ENCODE measurements around the gene MTX3. TPM values are rescaled to one million over a fixed set of nuclear protein-coding genes. Genes with fewer than 3 reads are reported as not detected.

MTX3 gene, protein sequence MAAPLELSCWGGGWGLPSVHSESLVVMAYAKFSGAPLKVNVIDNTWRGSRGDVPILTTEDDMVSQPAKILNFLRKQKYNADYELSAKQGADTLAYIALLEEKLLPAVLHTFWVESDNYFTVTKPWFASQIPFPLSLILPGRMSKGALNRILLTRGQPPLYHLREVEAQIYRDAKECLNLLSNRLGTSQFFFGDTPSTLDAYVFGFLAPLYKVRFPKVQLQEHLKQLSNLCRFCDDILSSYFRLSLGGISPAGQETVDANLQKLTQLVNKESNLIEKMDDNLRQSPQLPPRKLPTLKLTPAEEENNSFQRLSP
- total RNA-seq (ENCODE audit: low replicate concordance) = 7.2 and 8.4 TPM in 2 replicates

GRCh38 chr5:79990598-79991507 lies at the start of gene MTX3:
Gene MTX3, minus strand, starts transcription at chr5:79991262. Its CDS starts 24 bp downstream, at chr5:79991238.

DNA sequence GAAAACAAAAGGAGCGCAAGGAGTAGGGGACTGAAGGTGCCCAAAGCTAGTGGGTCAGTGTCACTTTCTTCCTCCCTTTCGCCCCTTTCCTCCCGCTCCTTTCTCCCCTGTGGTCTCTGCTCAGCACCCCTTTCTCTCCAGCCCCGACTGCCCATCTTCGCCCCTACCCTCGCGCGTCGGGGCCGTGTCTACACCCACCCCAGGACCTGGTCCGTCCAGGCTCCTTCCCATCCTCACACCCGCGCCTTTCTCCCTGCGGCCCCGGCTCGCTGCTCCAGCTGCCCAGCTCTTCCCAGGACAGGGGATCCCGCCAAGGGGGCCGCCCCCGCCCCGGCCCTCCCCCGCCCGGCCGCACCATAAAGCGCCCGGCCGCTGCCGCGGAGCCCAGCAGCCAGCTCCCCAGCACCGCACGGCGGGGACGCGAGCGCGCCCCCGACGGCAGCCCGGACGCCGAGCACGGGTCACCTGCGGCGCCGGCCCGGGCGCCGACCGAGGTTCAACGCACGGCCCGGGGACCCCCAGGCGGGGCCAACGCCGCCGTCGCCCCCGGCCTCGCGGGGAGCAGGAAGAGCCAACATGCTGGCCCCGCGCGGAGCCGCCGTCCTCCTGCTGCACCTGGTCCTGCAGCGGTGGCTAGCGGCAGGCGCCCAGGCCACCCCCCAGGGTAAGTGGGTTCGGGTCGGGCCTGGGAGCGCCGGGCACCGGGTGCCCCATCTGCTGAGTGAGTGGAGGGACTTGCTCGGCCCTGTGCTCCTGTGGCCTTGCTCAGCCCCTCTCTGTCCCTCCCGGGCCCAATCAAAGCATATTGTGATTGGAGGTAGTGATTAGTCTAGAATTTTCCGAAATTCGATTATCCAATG lies 44.1 kb upstream of the MTX3 start, which contains the start of gene THBS4:
TSS of gene THBS4 (plus strand) at position 387 of the 860 bp plus-strand sequence. CDS start at position 577, 190 bp downstream.

Other genes starting within 250 kb of the MTX3 start
- gene THBS4, start 44.1 kb upstream of the MTX3 start, total RNA-seq (ENCODE audit: low replicate concordance) = 0.53 and 11.2 TPM in 2 replicates